Gastrocnemius medialis (tissue), 4 donors: ENCODE data around the gene MID2. TPM values are rescaled to one million over a fixed set of nuclear protein-coding genes. Genes with fewer than 3 reads are reported as not detected.

Experiments used
- ATAC-seq, 2 donors: fragments of 150-250 bp; one replicate each; pipeline ENCODE4 v1.9.1; 2016
- DNase-seq, 2 donors: peaks; one replicate each; pipeline ENCODE4 v3.0.0-alpha.2; 2019
- H3K27ac ChIP-seq, 4 donors: fragments of 200-600 bp; sonication (generic); 1 replicate in 1 of 4; 2 replicates in 3 of 4; pipeline ENCODE4 v1.5.1; 2016 to 2018; ENCODE audit warnings: mild to moderate bottlenecking in 2 of 4, moderate library complexity in 1 of 4
- H3K27me3 ChIP-seq, 3 donors: fragments of 200-600 bp; sonication (generic) in 2 of 3; 1 replicate in 1 of 3; 2 replicates in 2 of 3; pipeline versions ENCODE4 v1.5.1 to v1.6.0; 2016 to 2019; ENCODE audit warnings: mild to moderate bottlenecking in 1 of 3, moderate library complexity in 1 of 3
- H3K36me3 ChIP-seq, 2 donors: fragments of 200-600 bp; sonication (generic) in 1 of 2; one replicate each; pipeline ENCODE4 v1.5.1; 2017 to 2018
- H3K4me1 ChIP-seq, 2 donors: fragments of 200-600 bp; sonication (generic) in 1 of 2; one replicate each; pipeline ENCODE4 v1.5.1; 2016 to 2017; ENCODE audit warnings: mild to moderate bottlenecking in 2 of 2
- H3K4me3 ChIP-seq, 4 donors: fragments of 200-600 bp; sonication (generic) in 3 of 4; 1 replicate in 1 of 4; 2 replicates in 3 of 4; pipeline ENCODE4 v1.5.1; 2016 to 2019; ENCODE audit warnings: mild to moderate bottlenecking in 2 of 4
- H3K9me3 ChIP-seq, 3 donors: fragments of 200-600 bp; sonication (generic) in 2 of 3; 1 replicate in 1 of 3; 2 replicates in 2 of 3; pipeline ENCODE4 v1.5.1; 2016 to 2019
- POLR2A ChIP-seq, 2 donors: fragments of 450-650 bp; IDR thresholded peaks; one replicate each; pipeline ENCODE4 v1.6.1; 2017; ENCODE audit warnings: antibody characterized with exemption in 2 of 2, mild to moderate bottlenecking in 2 of 2, moderate library complexity in 2 of 2
- in situ Hi-C, 4 donors: fragments of 200-750 bp; cut with MboI; loops; one replicate each; pipeline versions ENCODE4 v1.15.0 to v1.8.0; 2017; ENCODE audit warnings: low sequenced_read_pairs in 4 of 4
- intact Hi-C: fragments of 100-400 bp; cut with DNase I; formaldehyde crosslinking; loops from one replicate; pipeline ENCODE4 v1.15.1; 2023; ENCODE audit warnings: low total_unique reads
- total RNA-seq, 4 donors: library from RNA; depleted of rRNA; stranded (reverse); fragments of >200 nt; gene quantifications; one replicate each; pipeline versions ENCODE4 v1.1.0 to v1.2.3, GENCODE V29; 2016
- TF ChIP-seq, protein P1 (sequence below), 5 experiments: fragments of 450-650 bp in 3 of 5; fragments of 200-600 bp in 2 of 5; sonication (generic) in 2 of 5; IDR thresholded peaks in 4 of 5; conservative IDR thresholded peaks in 1 of 5; 1 replicate in 4 of 5; 2 replicates in 1 of 5; pipeline ENCODE4 v1.5.1; 2016 to 2019; ENCODE audit warnings: antibody characterized with exemption in 5 of 5, mild to moderate bottlenecking in 3 of 5, moderate library complexity in 3 of 5

Gene MID2
- total RNA-seq, 4 donors from 2014 or later = 20.5 to 25.4 (median 23.9) TPM

DNA sequence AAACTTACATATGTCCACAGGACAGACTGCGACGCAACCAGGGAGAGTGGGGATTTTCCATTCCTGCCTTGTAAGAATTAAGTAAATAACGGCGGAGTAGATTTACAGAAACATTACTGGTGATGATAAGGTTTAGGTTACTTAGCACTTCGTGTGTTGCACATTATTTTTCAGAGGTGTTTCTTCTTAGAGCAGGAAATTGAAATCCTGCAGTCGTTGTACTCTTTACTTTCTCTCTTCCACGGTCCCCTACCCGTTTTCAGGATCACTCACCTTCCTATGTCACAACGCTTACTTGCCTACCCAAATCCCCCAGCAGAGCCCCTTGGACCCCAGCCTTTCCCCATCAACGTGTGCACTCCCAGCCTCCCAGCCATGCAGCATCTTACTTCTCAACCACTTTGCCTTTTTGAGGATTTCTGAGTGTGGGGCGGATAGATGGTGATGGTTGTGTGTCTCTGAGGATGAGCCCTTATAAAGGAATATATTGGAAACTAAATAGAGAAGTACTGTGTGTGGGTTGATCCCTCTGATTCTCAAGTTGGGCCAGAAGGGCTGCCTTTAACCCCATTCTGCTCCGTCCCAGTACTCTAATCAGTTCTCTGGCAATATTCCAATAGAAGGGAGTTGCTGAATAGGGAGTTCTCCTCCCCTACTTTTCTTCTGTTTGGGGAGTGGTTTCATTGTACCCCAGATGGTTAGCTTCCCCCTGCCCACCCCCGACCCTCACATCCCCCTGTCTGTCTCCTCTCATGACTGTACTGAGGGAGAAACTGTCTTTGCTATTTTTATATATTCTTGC, 1.6 kb downstream of the MID2 start:
- ATAC-seq (no peak), DNase-seq (no peak)
- no peaks in the 10 kb centered on the region for H3K36me3 ChIP-seq
- H3K4me3 ChIP-seq = peak overlapping the region; percentile 53 to 76 (median 62)
- in situ Hi-C loops = no loop called here
- H3K27me3 ChIP-seq = no peaks in the 10 kb centered on the region
- peak overlapping the region; percentile 79 to 92 (median 90) for H3K27ac ChIP-seq
- intact Hi-C loops = loop anchor here (5.0 kb wide), 1 partner anchor 50 kb away; the partner anchor contains the start of genes NCBP2L and TSC22D3
- no peaks in the 10 kb centered on the region for H3K9me3 ChIP-seq
- TF ChIP-seq, protein P1, sequence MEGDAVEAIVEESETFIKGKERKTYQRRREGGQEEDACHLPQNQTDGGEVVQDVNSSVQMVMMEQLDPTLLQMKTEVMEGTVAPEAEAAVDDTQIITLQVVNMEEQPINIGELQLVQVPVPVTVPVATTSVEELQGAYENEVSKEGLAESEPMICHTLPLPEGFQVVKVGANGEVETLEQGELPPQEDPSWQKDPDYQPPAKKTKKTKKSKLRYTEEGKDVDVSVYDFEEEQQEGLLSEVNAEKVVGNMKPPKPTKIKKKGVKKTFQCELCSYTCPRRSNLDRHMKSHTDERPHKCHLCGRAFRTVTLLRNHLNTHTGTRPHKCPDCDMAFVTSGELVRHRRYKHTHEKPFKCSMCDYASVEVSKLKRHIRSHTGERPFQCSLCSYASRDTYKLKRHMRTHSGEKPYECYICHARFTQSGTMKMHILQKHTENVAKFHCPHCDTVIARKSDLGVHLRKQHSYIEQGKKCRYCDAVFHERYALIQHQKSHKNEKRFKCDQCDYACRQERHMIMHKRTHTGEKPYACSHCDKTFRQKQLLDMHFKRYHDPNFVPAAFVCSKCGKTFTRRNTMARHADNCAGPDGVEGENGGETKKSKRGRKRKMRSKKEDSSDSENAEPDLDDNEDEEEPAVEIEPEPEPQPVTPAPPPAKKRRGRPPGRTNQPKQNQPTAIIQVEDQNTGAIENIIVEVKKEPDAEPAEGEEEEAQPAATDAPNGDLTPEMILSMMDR (IDR thresholded peaks at IDR 0.05 in 4 of 5, conservative IDR thresholded peaks at IDR 0.05 in 1 of 5) = no peak
- TF ChIP-seq POLR2A (IDR thresholded peaks at IDR 0.05) = no peak
- peaks cover 3 to 9% of the 10 kb centered on the region in 2 donors for H3K4me1 ChIP-seq

DNA sequence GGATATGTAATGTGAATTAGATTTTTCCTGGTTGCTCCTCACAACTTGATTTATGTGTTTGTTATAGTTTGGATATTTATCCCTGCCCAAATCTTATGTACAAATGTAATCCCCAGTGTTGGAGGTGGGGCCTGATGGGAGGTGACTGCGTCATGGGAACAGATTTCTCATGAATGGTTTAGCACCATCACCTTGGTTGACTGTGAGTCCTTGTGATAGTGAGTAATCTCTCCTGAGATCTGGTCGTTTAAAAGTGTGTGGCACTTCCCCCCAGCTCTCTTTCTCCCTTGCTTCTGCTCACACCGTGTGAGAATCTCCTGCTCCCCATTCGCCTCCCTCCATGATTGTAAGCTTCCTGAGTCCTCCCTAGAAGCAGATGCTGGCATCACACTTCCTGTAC, 2.2 kb downstream of the MID2 start:
- Histone ChIP-seq H3K27ac (peak overlapping the region in 3 of 4 donors; percentile 88 to 92 (median 92)), H3K36me3 (no peaks in the 10 kb centered on the region), H3K4me3 (no peak overlapping the region), H3K9me3 (no peaks in the 10 kb centered on the region), H3K4me1 (peaks cover 3 to 9% of the 10 kb centered on the region in 2 donors), H3K27me3 (no peaks in the 10 kb centered on the region)
- in situ Hi-C loops = no loop called here
- intact Hi-C loops = loop anchor here (5.0 kb wide), 1 partner anchor 51 kb away; the partner anchor contains the start of genes NCBP2L and TSC22D3
- ATAC-seq (no peak), DNase-seq (no peak)
- TF ChIP-seq, protein P1 (IDR thresholded peaks at IDR 0.05 in 4 of 5, conservative IDR thresholded peaks at IDR 0.05 in 1 of 5) = no peak

DNA sequence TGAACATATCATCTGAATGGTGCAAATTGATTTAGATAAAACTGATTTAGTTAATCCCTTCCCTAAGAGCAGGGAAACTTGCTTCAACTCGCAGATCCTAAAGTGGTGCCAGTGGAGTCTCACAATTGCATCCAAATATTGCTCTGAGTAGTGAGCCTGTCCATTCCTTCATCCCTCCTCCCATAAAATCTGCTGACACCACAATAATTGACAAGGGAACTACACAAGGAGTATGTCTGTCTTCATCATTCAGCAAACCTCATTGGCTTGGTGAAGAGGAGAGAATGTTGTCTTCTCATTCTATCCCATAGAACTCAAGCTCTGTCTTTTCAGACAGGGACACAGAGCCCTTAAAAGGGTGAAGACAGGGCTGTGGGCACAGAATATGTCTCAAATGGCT, 4.2 kb downstream of the MID2 start:
- H3K36me3 ChIP-seq = no peaks in the 10 kb centered on the region
- ATAC-seq = no peak
- in situ Hi-C loops = no loop called here
- intact Hi-C loops = loop anchor here (5.0 kb wide), 1 partner anchor 53 kb away; the partner anchor contains the start of genes NCBP2L and TSC22D3
- no peak for TF ChIP-seq POLR2A (IDR thresholded peaks at IDR 0.05)
- TF ChIP-seq, protein P1 (IDR thresholded peaks at IDR 0.05 in 4 of 5, conservative IDR thresholded peaks at IDR 0.05 in 1 of 5) = no peak
- no peaks in the 10 kb centered on the region for H3K27me3 ChIP-seq
- no peaks in the 10 kb centered on the region for H3K9me3 ChIP-seq
- no peak for DNase-seq
- H3K4me3 ChIP-seq = no peak overlapping the region
- H3K27ac ChIP-seq = no peak overlapping the region
- H3K4me1 ChIP-seq = peaks cover 3 to 9% of the 10 kb centered on the region in 2 donors

DNA sequence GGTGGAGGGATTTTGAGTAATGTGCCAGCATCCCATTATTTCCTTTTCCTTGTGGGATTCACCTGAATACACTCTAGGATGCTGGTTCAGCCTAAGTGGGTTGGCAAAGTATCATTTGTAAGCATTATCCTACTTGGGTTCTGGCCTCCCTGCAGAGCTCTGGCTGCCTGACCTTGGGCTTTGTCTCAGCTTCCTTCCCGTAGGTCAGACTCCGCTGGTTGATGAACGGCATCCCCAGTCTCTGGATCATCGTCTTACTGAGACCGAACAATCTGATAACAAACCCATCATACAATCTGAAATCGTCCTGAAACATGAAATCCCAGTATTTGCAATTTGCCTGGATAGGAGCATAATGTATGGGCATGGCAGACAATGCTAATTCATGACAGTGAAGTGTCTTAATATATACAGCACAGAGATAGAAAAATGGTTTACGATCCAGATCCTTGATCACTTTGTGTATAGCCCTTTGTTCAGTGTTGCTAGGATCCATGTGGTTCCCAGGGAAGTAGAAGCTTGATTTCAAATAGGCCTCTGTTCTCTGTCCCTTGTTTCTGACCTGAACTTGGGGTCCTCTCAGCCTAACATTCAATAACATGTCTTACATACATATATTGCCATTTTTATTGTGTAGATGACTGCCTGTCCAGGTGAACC, 5.5 kb downstream of the MID2 start:
- DNase-seq (no peak), ATAC-seq (no peak)
- H3K4me3 ChIP-seq = no peak overlapping the region
- H3K36me3 ChIP-seq = no peaks in the 10 kb centered on the region
- no peaks in the 10 kb centered on the region for H3K9me3 ChIP-seq
- intact Hi-C loops = no loop called here
- H3K27me3 ChIP-seq = no peaks in the 10 kb centered on the region
- TF ChIP-seq, protein P1 (IDR thresholded peaks at IDR 0.05 in 4 of 5, conservative IDR thresholded peaks at IDR 0.05 in 1 of 5) = no peak
- no peak for TF ChIP-seq POLR2A (IDR thresholded peaks at IDR 0.05)
- in situ Hi-C loops = no loop called here
- peak overlapping the region in 1 of 4 donors; percentile 34 for H3K27ac ChIP-seq
- peaks cover 0 to 9% of the 10 kb centered on the region in 2 donors for H3K4me1 ChIP-seq
